Smooth muscle cell (in vitro differentiated cells): ENCODE measurements around the gene FHIT. TPM values are rescaled to one million over a fixed set of nuclear protein-coding genes. Genes with fewer than 3 reads are reported as not detected.
A peak's percentile ranks its signal among the peaks of the same experiment; 100 is the strongest.

ENCODE experiments used
- DNase-seq: peaks from one replicate; lab custom pipeline; 2025; ENCODE audit not compliant: unreplicated experiment; lab: John Stamatoyannopoulos, UW
- H2AFZ ChIP-seq: fragments of 200-600 bp; sonication (generic); 2 replicates; pipeline ENCODE4 v1.6.0; 2016; ENCODE audit warnings: antibody characterized with exemption, low read depth, mild to moderate bottlenecking
- H3F3A ChIP-seq: fragments of 200-600 bp; sonication (generic); 2 replicates; pipeline ENCODE4 v1.6.0; 2017; ENCODE audit warnings: antibody characterized with exemption, low read depth
- H3K27ac ChIP-seq: fragments of 200-600 bp; sonication (generic); 2 replicates; pipeline ENCODE4 v1.5.1; 2016; ENCODE audit warnings: low read depth, mild to moderate bottlenecking
- H3K27me3 ChIP-seq: fragments of 200-600 bp; sonication (generic); 2 replicates; pipeline ENCODE4 v1.6.1; 2016; ENCODE audit warnings: low read depth, mild to moderate bottlenecking
- H3K36me3 ChIP-seq: fragments of 200-600 bp; sonication (generic); 2 replicates; pipeline ENCODE4 v1.5.1; 2016; ENCODE audit warnings: low read depth
- H3K4me1 ChIP-seq: fragments of 200-600 bp; sonication (generic); 2 replicates; pipeline ENCODE4 v1.5.1; 2016; ENCODE audit warnings: low read depth
- H3K4me2 ChIP-seq: fragments of 200-600 bp; sonication (generic); 2 replicates; pipeline ENCODE4 v1.6.0; 2016; ENCODE audit warnings: mild to moderate bottlenecking
- H3K4me3 ChIP-seq: fragments of 200-600 bp; sonication (generic); 2 replicates; pipeline ENCODE4 v1.5.1; 2016; ENCODE audit warnings: mild to moderate bottlenecking
- H3K79me2 ChIP-seq: fragments of 200-600 bp; sonication (generic); 2 replicates; pipeline ENCODE4 v1.6.0; 2016; ENCODE audit warnings: low read depth, mild to moderate bottlenecking
- H3K9ac ChIP-seq: fragments of 200-600 bp; sonication (generic); 2 replicates; pipeline ENCODE4 v1.6.0; 2016; ENCODE audit warnings: low read depth
- H3K9me3 ChIP-seq: fragments of 200-600 bp; sonication (generic); replicated peaks from 2 replicates; pipeline ENCODE4 v1.5.1; 2016; ENCODE audit warnings: low read depth
- H4K20me1 ChIP-seq: fragments of 200-600 bp; sonication (generic); 2 replicates; pipeline ENCODE4 v1.6.0; 2016; ENCODE audit warnings: low read depth
- CTCF ChIP-seq: fragments of 200-600 bp; sonication (generic); IDR thresholded peaks from 2 replicates; pipeline ENCODE4 v1.5.1; 2017; ENCODE audit warnings: borderline replicate concordance, mild to moderate bottlenecking, antibody characterized with exemption; ENCODE audit not compliant: insufficient read depth, poor library complexity, severe bottlenecking
- WGBS: methylation state at CpG from one replicate; pipeline ENCODE4 v1.1.7; 2016; ENCODE audit warnings: low lambda C conversion rate; 5-methylcytosine and 5-hydroxymethylcytosine counted together
- polyA plus RNA-seq: library from polyadenylated mRNA; unstranded; fragments of >200 nt; fragmentation: Nextera tagmentation; extraction: Ambion mirVana; gene quantifications from 2 replicates; pipeline ENCODE4 v1.2.1, GENCODE V29; 2016
- total RNA-seq: library from RNA; depleted of rRNA; stranded (reverse); fragments of >200 nt; gene quantifications from 2 replicates; pipeline ENCODE4 v1.2.3, GENCODE V29; 2014

FHIT gene
- total and polyA plus RNA-seq, 2 experiments from 2014 or later, result 5.9 to 6.7 TPM

GRCh38 chr3:59811160-59811559 is 1440.1 kb downstream of the FHIT start:
- H3F3A ChIP-seq, result no peaks in the 10 kb centered on the region
- no peak overlapping the region for H2AFZ ChIP-seq
- no peak for TF ChIP-seq CTCF
- no peak for DNase-seq
- no peaks in the 10 kb centered on the region for H3K9me3 ChIP-seq
- H3K79me2 ChIP-seq, result no peaks in the 10 kb centered on the region
- no peak overlapping the region for H3K9ac ChIP-seq
- H3K36me3 ChIP-seq, result no peaks in the 10 kb centered on the region
- H3K27me3 ChIP-seq, result no peaks in the 10 kb centered on the region
- peaks cover 12% of the 10 kb centered on the region for H3K4me1 ChIP-seq
- H4K20me1 ChIP-seq, result no peaks in the 10 kb centered on the region
- H3K27ac ChIP-seq, result no peak overlapping the region
- 91% methylated on average over 2 of the region's 2 CpGs for WGBS
- H3K4me2 ChIP-seq, result no peak overlapping the region
- H3K4me3 ChIP-seq, result no peak overlapping the region

DNA sequence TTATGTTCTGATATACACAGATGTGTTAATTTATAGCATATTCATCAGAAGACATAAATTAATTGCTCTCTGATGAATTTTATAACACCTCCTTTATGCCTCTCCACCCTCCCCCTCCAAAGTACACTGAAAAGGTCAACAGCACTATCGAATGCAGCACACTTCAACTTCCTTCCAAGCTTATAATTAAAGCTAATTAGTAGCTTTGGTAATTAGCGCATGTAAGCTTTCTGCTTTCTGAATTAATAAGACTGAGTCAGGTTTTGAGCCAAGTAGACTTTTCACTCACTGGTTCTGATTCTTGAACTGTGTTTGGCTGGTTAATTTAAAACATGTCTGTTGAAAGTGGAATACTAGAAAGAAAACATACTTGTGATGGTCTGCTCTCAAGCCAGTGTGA is 1440.6 kb downstream of the FHIT start:
- Histone ChIP-seq H3K27ac (no peak overlapping the region), H3K4me3 (no peak overlapping the region), H3K4me2 (no peak overlapping the region), H3K9me3 (no peaks in the 10 kb centered on the region), H4K20me1 (no peaks in the 10 kb centered on the region), H3F3A (no peaks in the 10 kb centered on the region), H3K4me1 (peaks cover 12% of the 10 kb centered on the region), H2AFZ (no peak overlapping the region), H3K79me2 (no peaks in the 10 kb centered on the region), H3K27me3 (no peaks in the 10 kb centered on the region), H3K36me3 (no peaks in the 10 kb centered on the region), H3K9ac (no peak overlapping the region)
- 88% methylated on average over 2 of the region's 2 CpGs for WGBS
- no peak for TF ChIP-seq CTCF
- no peak for DNase-seq

- H3K4me2 ChIP-seq, result no peak overlapping the region
- H3F3A ChIP-seq, result no peaks in the 10 kb centered on the region
- H2AFZ ChIP-seq, result no peak overlapping the region
- DNase-seq, result no peak
- H3K79me2 ChIP-seq, result no peaks in the 10 kb centered on the region
- TF ChIP-seq CTCF, result peak; percentile 23
- no peak overlapping the region for H3K9ac ChIP-seq
- no peaks in the 10 kb centered on the region for H3K27me3 ChIP-seq
- H3K36me3 ChIP-seq, result no peaks in the 10 kb centered on the region
- H3K27ac ChIP-seq, result peak overlapping the region; percentile 76
- WGBS, result 81% methylated on average over 8 of the region's 8 CpGs
- H3K9me3 ChIP-seq, result no peaks in the 10 kb centered on the region
- peaks cover 12% of the 10 kb centered on the region for H3K4me1 ChIP-seq
- H3K4me3 ChIP-seq, result no peak overlapping the region
- no peaks in the 10 kb centered on the region for H4K20me1 ChIP-seq
Measured at GRCh38 chr3:59809710-59810444, 1441.4 kb downstream of the FHIT start.

DNA sequence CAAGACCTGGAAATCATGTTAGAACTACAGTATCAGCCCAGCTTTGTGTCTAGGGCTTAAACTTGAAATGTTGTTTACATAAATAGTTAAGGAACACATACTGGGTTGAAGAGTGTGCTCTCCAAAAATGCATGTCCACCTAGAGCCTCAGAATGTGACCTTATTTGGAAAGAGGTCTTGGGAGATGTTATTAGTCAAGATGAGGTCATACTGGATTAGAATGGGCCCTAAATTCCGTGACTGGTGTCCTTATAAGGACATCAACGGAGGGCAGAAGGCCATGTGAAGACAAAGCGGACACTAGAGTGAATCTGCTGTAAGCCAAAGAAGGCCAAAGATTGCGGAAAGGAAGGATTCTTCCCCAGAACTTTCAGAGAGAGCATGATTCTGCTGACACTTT is 1442.2 kb downstream of the FHIT start:
- 53% methylated on average over 4 of the region's 4 CpGs for WGBS
- H4K20me1 ChIP-seq, result no peaks in the 10 kb centered on the region
- DNase-seq, result no peak
- peak overlapping the region; percentile 76 for H3K27ac ChIP-seq
- no peaks in the 10 kb centered on the region for H3K36me3 ChIP-seq
- H3F3A ChIP-seq, result no peaks in the 10 kb centered on the region
- no peak overlapping the region for H3K9ac ChIP-seq
- H3K79me2 ChIP-seq, result no peaks in the 10 kb centered on the region
- no peak overlapping the region for H3K4me3 ChIP-seq
- H3K4me1 ChIP-seq, result peaks cover 12% of the 10 kb centered on the region
- no peak overlapping the region for H3K4me2 ChIP-seq
- TF ChIP-seq CTCF, result no peak
- H2AFZ ChIP-seq, result peak overlapping the region; percentile 40
- no peaks in the 10 kb centered on the region for H3K27me3 ChIP-seq
- no peaks in the 10 kb centered on the region for H3K9me3 ChIP-seq
